Sciatic nerve (tissue), 2 donors: ENCODE measurements around the gene RAB31. TPM values are rescaled to one million over a fixed set of nuclear protein-coding genes. Genes with fewer than 3 reads are reported as not detected.
"Not testable (repeated sequence)": the region's sequence is repeated elsewhere in the genome, so short reads cannot be mapped to it uniquely, and the experiment has no call there.

Experiments used
- ATAC-seq: fragments of 200-7000 bp; cut with Tn5 transposase; one replicate; pipeline ENCODE4 v1.9.1; 2020; ENCODE audit warnings: mild to moderate bottlenecking, moderate library complexity
- DNase-seq: peaks from one replicate; pipeline ENCODE4 v3.0.0-alpha.2; 2020; ENCODE audit warnings: low spot score
- intact Hi-C: fragments of 100-400 bp; cut with DNase I; formaldehyde crosslinking; loops from one replicate; pipeline ENCODE4 v1.14.2; 2022
- total RNA-seq: library from RNA; stranded (reverse); fragmentation: NEBNext Ultra II Directional; extraction: Animal tissue kit (Norgen Biotek cat#: 25700); gene quantifications from one replicate; pipeline ENCODE4 v1.2.1, GENCODE V29; 2021
- donor health status: DM: no; HTN: no; CAD: no.
- donor health status: DM: no; HTN: no; CAD: no.

Gene RAB31
- total RNA-seq, 1 donor from 2014 or later, result 53.4 TPM

GRCh38 chr18:9884532-9885140 lies 176.5 kb downstream of the RAB31 start:
- no peak for DNase-seq
- ATAC-seq, result no peak
- intact Hi-C loops, result no loop called here

DNA sequence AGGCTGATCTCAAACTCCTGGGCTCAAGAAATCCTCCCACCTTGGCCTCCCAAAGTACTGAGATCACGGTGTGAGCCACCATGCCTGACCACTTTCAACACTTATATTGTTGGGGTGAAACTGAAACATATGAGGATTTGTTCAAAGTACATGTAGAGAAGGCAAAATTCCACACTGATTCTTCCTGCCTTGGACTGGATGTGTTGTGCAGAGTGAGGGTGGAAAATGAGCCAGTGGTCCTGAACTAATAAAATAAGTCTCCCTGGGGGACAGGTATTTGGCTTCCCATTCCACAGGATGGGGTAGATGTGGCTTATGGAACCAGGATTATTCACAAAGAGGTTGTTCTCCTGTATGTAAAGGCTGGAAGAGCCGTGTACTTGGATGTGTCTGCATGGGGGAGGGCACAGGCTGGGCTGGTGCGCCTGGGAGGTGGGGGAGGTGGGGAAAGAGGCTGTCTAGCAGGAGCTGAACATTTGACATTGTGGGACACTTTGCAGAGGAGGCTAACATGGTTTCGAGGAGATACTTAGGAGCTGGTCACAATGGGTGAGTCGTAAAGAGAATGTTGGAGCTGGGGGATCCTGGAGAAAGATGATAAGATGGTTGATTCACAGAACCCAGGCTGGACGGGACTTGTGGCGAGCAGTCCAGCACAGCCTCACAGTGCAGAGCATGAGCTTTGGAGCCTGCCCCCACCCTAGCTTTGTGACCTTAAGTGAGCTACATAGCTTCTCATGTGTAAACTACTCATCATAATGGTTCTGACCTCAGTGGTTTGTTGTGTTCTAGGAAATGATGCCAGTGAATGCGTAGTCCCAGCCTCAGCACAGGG lies 177.3 kb downstream of the RAB31 start, which contains the start of gene TXNDC2:
TXNDC2 (plus strand) TSS at position 804 of the 835 bp plus-strand sequence. CDS start 708 bp downstream, outside the sequence.
- ATAC-seq (no peak), DNase-seq (no peak)
- intact Hi-C loops, result no loop called here

GRCh38 chr18:9886005-9886348 lies 177.9 kb downstream of the RAB31 start:
- ATAC-seq (no peak), DNase-seq (no peak)
- intact Hi-C loops, result no loop called here

DNA sequence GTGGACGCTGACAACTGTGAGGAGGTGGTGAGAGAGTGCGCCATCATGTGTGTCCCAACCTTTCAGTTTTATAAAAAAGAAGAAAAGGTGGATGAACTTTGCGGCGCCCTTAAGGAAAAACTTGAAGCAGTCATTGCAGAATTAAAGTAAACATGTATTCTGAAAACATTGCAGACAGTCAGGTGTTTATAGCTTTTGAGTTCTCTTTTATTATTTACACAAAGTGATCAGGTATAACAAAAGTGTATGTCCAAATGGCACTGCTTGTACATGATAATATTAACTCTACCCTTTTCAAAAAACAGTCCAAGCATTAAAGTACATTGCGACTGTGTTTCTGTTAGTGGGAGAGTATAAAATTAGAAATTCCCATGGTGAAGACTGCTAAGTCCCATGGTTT lies 179.9 kb downstream of the RAB31 start:
- no peak for ATAC-seq
- DNase-seq, result no peak
- intact Hi-C loops, result no loop called here

- ATAC-seq (no peak), DNase-seq (no peak)
- intact Hi-C loops, result no loop called here
These were observed 182.1 kb downstream of the RAB31 start for GRCh38 chr18:9890196-9890595.

GRCh38 chr18:9890957-9891356 lies 182.9 kb downstream of the RAB31 start:
- ATAC-seq (no peak), DNase-seq (no peak)
- intact Hi-C loops, result no loop called here

DNA sequence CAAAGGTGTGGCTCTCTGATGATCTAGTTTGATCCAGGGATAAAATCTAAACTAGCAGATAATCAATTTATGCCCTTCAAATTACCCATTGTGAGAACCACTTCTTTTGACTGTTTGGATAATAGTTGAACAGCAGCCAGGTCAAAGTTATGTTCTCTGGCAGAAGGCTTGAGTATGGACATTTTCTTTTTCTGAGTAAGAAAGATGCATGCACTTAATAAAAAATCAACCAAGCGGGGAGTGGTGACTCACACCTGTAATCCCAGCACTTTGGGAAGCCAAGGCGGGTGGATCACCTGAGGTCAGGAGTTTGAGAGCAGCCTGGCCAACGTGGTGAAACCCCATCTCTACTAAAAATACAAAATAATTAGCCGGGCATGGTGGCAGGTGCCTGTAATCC lies 183.4 kb downstream of the RAB31 start:
- DNase-seq, ATAC-seq, intact Hi-C loops: not testable (repeated sequence)

DNA sequence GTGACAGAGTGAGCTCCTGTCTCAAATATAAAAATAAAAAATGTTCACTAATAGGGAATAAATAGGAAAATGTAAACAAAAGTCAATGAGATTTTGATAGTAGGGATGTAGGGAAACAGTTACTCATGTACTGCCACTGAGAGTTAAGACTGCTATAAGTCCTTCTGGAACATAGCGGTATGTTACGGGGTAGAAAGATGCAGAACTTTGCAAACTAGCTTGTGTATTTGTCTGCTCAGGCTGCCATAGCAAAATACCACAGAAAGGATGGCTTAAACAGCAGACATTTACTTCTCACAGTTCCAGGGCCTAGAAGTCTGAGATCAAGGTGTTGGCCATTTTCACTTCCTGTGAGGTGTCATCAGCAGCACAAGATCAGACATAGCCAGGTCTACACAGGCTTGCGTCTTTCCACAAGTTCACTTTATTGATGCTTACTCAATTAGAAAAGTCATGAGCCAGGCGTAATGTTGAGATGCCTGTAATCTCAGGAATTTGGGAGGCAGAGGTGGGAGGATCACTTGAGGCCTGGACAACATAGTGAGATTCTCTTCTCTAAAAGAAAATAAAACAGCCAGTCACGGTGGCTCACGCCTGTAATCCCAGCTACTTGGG lies 186.5 kb downstream of the RAB31 start:
- intact Hi-C loops, result no loop called here
- ATAC-seq (no peak), DNase-seq (no peak)

GRCh38 chr18:9897129-9897528 lies 189.0 kb downstream of the RAB31 start:
- intact Hi-C loops, result no loop called here
- ATAC-seq (no peak), DNase-seq (no peak)

DNA sequence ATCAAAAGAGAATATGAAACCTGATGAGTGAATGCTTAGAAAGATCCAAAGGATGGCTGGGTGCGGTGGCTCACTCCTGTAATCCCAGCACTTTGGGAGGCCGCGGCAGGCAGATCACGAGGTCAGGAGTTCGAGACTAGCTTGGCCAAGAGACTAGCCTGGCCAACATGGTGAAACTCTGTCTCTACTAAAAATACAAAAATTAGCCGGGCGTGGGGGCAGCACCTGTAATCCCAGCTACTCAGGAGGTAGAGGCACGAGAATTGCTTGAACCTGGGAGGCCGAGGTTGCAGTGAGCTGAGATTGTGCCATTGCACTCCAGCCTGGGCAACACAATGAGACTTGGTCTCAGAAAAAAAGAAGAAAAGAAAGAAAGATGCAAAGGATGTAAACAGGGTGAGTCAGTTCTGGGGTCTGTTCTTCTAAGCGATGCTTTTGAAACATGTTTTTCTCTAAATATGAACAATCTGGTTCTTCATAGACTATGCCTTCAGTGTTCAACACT lies 189.7 kb downstream of the RAB31 start:
- intact Hi-C loops, ATAC-seq, DNase-seq: not testable (repeated sequence)

DNA sequence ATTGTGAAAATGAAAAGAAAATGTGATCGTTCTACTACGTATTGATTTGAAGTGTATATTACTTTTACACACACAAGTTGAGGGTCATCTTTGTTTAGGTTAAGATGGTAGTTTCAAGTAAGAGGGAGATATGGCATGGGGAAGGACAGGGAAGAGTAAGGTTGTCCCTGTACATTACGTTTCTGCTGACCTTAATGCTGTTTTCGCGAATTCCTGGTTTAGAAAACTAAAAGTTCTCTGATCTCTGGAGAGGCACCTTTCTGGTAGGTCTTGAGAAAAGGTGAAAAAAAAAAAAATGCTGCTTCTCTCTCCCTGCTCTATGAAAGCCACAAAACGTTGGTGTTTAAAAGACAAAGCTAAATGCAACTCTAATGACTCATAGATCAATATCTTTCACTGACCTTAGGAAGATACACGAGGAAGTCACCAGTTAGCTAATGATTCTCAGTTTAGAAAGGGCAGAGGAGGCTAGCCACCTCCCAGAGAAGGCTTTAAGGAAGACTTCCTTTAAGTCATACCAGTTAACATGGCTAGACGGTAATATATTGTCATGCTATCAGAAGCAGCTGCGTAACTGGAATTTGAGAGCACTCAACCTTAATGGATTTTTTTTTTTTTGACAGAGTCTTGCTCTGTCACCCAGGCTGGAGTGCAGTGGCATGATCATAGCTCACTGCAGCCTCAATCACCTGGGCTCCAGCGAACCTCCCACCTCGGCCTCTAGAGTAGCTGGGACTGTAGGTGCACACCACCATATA lies 190.9 kb downstream of the RAB31 start:
- DNase-seq (no peak), ATAC-seq (no peak)
- intact Hi-C loops, result no loop called here

- ATAC-seq, DNase-seq, intact Hi-C loops: not testable (repeated sequence)
These were observed 191.4 kb downstream of the RAB31 start for GRCh38 chr18:9899550-9899930.

DNA sequence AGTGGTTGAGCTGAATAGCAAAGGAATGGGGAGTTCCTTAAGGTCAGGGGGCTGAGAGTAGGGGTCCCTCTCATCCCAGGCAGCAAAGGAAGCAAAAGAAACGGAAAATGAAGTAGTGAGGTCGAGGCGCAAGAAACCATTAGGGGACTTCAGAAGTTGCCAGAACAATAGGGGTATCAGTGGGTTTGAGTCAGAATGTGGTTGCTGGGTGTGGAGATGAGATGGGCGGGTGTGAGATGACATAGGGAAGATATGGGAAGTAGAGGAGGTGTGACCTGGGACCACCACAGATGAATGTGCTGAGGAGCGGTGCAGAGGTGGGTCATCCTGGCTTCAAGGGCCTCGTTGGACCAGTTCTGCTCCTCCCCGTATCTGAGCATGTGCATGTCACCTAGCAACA lies 192.6 kb downstream of the RAB31 start:
- intact Hi-C loops, result no loop called here
- no peak for DNase-seq
- no peak for ATAC-seq

DNA sequence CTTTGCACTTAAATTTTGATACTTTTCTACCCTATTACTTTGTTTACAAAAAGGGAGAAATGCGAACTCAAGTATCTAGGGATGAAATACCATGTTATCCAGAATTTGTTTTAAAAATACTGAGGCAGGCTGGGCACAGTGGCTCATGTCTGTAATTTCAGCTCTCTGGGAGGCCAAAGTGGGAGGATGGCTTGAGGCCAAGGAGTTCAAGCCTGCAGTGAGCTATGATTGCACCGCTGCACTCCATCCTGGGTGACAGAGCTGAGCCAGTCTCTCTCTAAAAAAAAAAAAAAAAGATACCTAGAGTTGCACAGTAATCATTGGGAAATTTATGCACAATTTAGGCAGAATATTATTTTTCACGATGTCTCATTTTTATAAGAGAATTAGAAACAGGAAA lies 193.3 kb downstream of the RAB31 start:
- intact Hi-C loops, result no loop called here
- no peak for DNase-seq
- ATAC-seq, result no peak

- DNase-seq, ATAC-seq, intact Hi-C loops: not testable (repeated sequence)
These were observed 194.2 kb downstream of the RAB31 start for GRCh38 chr18:9902264-9902663.

DNA sequence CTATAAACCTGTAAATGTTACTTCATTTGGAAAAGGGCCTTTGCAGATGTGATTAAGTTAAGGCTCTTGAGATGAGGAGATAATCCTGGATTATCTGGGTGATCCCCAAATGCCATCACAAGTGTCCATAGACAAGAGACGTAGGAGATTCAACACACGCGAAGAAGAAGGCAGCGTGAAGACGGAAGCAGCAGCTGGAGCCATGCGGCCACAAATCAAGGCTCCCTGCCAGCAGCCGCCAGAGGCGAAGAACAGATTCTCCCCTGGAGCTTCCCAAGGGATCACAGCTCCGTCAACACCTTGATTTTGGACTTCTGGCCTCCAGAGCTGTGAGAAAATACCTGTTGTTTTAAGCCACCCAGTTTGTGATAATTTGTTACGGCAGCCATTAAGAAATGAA lies 194.7 kb downstream of the RAB31 start:
- DNase-seq (no peak), ATAC-seq (no peak)
- intact Hi-C loops, result no loop called here

GRCh38 chr18:9905401-9905922 lies 197.4 kb downstream of the RAB31 start:
- ATAC-seq, result no peak
- no peak for DNase-seq
- intact Hi-C loops, result no loop called here

DNA sequence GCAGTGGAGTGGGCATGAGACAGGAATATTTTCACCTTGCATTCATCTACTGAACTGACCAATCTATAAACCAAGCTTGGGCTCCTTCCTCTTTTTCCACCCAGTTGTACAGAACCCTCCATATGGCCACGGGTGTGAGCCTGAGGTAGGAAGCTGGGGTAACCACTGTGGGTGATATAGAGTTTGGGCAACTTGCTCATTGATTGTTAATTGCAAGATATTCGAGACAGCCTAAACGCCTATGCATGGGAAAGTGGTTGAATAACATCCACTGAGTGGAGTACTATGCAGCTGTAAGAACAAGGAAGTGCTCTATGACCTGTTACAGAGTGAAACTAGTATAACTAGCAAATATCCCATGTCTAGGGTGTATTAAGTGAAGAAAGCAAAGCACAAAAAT lies 198.4 kb downstream of the RAB31 start:
- intact Hi-C loops, result no loop called here
- no peak for DNase-seq
- no peak for ATAC-seq

GRCh38 chr18:9907867-9908266 lies 199.8 kb downstream of the RAB31 start:
- DNase-seq (no peak), ATAC-seq (no peak)
- intact Hi-C loops, result no loop called here
